ENCODE measurements around the gene AURKA.
"Not testable (repeated sequence)": the region's sequence is repeated elsewhere in the genome, so short reads cannot be mapped to it uniquely, and the experiment has no call there.

AURKA gene

GRCh38 chr20:56391596-56392131 lies 351 bp downstream of the AURKA start:
- no peak for TF ChIP-seq CTCF (IDR thresholded peaks at IDR 0.05; ENCODE audit: low read depth, low read length)
- no peak for DNase-seq (ENCODE audit: extremely low read depth, low read depth)

DNA sequence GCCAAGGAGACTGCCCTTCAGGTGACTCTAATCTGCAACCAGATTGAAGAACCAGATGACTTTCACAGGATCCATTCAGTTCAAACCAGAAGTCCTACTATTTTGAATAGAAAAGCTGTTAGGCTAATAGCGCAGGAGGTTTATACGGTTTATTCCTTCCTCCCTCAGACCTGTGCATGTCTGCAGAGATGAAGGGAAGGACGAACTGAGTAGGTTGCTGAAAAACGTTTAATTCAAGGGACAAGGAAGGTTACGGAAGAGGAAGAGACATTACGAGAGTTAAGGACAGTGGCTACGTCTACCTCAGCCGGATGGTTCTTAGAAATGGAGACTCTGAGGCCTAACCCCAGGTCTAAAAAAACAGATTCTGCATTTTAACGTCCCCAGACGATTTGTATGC lies 978 bp downstream of the AURKA start:
- no peak for DNase-seq (ENCODE audit: extremely low read depth, low read depth)
- TF ChIP-seq CTCF (IDR thresholded peaks at IDR 0.05; ENCODE audit: low read depth, low read length): no peak

DNA sequence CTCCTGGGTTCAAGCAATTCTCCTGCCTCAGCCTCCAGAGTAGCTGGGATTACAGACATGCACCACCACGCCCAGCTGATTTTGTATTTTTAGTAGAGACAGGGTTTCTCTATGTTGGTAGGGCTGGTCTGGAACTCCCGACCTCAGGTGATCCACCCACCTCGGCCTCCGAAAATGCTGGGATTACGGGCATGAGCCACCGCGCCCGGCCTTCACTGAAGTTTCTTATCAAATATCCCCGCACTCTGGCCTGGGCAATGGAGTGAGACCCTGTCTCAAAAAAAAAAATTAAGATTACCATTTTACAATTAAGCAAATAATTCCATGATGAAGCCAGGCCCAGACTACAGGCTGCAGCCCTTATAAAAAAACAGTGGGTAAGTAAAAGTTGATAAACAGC lies 1.6 kb downstream of the AURKA start:
- not testable (repeated sequence) for DNase-seq (ENCODE audit: extremely low read depth, low read depth)

- TF ChIP-seq CTCF (IDR thresholded peaks at IDR 0.05; ENCODE audit: low read depth, low read length): no peak
- DNase-seq (ENCODE audit: extremely low read depth, low read depth): no peak
Measured at GRCh38 chr20:56389807-56390206, 2.2 kb downstream of the AURKA start.

DNA sequence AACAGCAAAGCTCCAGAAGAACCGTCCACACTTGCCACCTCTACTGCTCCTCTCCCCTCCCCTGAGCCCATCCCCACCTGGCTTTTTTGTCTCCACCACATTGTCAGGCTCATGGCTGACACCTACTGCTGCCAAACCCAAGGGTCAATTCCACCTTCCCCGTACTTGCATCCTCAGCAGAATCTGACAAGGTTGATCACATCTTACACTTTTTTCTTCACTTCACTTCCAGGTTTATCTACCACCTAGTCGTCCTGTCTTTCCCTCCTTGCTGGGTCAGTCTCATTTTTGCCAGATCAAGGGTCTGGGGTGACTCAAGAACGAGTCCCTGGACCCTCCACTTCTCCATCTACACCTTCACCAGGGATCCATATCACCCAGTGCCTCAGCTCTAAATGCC lies 3.1 kb downstream of the AURKA start:
- no peak for TF ChIP-seq CTCF (IDR thresholded peaks at IDR 0.05; ENCODE audit: low read depth, low read length)
- DNase-seq (ENCODE audit: extremely low read depth, low read depth): no peak

DNA sequence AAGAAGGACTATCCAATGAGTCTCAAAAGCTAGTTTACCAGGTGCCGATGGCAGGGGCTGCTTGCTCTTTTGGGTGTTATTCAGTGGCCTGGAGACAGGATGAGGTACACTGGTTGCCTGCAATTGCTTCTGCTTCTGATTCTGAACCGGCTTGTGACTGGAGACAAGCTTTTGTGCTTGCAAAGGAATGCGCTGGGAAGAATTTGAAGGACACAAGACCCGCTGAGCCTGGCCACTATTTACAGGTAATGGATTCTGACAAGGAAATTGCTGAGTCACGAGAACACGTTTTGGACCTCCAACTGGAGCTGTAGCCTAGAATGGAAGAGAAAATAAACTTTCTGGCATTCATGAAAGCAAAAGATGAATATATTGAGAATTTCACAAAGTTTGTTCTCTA lies 5.8 kb downstream of the AURKA start:
- TF ChIP-seq CTCF (IDR thresholded peaks at IDR 0.05; ENCODE audit: low read depth, low read length): no peak
- no peak for DNase-seq (ENCODE audit: extremely low read depth, low read depth)

DNA sequence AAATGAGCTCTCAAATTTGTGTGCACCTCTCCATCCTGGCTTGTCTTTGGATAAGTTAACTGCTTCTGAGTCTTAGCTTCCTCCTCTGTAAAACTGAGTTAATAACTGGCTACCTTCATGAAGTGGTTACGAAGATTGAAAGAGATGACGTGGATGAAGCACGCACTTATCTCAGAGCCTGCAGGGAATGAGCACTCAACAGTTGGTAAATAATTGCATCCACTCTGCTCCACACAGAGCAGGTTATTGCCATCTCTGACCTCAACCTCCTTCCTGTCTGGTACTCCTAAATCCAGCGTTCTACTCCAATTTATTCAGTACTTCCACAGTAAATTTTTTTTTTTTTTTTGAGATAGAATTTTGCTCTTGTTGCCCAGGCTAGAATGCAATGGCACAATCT lies 6.9 kb downstream of the AURKA start:
- TF ChIP-seq CTCF (IDR thresholded peaks at IDR 0.05; ENCODE audit: low read depth, low read length): no peak
- no peak for DNase-seq (ENCODE audit: extremely low read depth, low read depth)

DNA sequence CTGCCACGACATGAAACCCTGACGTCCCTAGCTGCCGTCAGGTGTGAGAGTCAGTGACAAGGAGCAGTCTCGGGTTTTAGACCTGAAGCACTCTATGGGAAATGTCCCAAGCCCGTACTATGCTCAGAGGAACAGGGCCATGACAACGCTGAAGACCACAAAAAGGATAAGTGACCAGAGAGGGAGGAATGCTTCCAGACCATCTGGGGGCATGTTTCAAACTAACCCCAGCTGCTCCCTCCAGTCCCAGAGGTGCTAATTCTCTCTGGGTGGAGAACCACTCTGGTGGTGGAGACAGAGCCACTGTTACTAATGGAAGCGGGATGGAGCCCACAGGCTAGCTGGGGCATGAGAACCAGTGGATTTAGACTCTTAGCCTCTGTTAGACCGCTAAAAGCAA lies 8.7 kb downstream of the AURKA start:
- TF ChIP-seq CTCF (IDR thresholded peaks at IDR 0.05; ENCODE audit: low read depth, low read length): no peak
- DNase-seq (ENCODE audit: extremely low read depth, low read depth): no peak

Data from AG09319 (cell line).